ENCODE data around the gene CCDC15.
"Not testable (repeated sequence)": the region's sequence is repeated elsewhere in the genome, so short reads cannot be mapped to it uniquely, and the experiment has no call there.

CCDC15 gene

DNA sequence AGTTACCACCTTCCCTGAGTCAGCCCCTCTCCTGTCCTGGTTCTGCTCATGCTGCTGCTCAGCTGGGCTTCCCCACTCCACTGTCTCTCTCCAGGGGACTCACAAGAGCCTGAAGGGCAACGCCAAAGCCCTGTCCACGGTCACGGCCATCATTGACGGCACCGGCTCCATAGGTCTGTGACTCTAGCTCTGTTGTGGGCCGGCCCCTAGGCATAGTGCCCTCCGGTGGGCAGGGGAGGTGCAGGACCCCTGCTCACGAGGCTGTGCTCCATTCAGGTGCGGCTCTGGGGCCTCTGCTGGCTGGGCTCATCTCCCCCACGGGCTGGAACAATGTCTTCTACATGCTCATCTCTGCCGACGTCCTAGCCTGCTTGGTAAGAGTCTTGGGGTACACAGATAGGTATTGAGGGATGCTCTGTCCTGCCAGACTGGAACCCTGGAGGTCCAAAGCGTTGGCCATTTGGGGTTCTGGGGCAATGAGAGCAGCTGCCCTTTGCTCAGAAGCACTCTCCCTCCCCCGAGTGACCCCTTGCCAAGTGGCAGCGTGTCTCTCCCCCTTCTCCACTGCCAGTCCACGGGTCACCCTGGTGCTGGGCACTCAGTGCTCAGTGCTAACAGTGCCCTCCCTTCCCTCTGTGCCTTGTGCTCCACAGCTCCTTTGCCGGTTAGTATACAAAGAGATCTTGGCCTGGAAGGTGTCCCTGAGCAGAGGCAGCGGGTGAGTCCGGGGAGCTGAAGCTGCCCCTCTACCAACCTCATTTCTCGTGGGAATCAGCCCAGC, 131.5 kb downstream of the CCDC15 start:
- no peak for DNase-seq

DNA sequence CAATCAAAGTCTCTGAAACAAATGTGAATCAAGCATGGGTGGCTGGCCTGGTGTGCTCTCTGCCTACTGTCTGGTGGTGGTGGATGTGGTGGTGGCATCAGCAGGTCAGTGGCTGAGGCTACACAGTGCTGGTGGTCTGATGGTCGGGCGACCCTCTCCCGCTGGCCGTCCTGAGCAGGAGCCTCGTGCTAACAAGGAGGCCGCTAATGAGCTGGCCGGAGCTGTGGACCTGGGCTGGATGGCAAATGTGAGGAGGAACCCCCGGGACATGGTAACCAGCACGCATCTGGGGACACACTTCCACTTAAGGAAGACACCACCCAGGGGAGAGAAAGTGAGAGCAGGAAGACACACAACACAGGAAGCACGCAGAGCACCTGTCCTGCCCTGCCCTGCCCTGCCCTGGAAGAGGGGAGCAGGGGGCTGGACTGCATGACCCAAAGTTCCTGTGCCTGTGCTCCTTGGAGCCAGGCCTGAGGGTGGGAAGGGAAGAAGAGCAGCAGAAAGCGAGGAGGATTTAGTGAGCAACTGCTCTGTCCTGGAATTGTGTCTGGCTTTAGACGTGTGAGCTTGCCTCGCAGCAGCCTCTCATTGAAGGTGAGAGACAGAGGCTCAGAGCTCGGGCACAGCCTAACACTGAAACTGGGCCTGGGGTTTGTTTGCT, 132.8 kb downstream of the CCDC15 start:
- DNase-seq, result no peak

DNA sequence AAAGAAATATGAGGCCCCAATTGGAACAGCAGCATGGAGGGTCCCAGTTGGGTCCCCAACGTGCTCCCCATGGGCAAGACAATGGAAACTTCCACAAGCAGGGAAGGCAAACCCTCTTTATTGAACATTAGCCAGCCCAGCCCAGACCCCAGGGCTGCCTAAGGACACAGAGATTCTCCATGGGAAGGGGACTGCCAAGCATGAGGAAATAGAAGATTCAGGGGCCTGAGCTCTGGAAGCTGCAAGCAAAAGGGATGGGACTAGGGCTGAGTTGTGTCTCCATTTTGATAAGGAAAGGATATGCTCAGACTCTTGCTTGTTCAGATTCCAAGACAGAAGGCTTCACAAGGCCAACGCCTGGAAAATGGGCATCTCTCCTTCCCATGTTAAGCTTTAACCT, 134.1 kb downstream of the CCDC15 start:
- no peak for DNase-seq

DNA sequence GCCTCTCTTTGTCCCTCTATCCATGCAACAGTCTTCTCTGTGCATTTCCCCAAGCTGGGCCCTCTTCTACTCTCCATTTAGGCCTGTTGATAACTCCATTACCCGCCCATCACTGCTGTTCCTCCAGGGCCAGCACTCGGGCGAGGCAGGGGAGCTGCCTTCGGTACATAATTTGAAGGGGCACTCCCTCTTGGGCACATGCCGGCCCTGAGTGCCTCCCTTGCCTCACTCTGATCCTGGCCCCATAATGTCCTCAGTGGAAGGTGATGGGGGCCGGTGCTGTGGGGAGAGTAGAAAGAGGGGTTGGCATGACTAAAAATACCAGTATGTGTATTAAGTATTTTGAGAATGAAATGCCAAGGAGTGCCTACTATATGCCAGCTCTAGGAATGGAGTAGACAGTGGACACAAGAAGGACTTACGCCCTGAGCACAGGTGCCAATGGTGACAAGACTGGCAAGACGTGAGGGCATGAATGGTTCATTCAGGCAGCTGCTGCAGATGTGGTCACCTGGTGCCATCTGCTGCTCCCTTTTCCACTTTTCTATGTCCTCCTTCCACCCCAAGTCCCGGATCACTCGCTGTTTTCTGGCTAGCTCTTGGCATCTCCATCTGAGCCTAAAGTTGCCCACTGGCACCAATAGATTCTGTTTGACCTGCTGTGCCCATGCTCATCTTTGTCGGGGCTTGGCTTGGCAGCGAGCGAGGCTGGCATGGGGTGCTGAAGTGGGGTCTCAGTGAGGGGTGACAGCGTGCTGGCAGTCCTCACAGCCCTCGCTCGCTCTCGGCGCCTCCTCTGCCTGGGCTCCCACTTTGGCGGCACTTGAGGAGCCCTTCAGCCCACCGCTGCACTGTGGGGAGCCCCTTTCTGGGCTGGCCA, 134.8 kb downstream of the CCDC15 start:
- DNase-seq, result no peak

DNA sequence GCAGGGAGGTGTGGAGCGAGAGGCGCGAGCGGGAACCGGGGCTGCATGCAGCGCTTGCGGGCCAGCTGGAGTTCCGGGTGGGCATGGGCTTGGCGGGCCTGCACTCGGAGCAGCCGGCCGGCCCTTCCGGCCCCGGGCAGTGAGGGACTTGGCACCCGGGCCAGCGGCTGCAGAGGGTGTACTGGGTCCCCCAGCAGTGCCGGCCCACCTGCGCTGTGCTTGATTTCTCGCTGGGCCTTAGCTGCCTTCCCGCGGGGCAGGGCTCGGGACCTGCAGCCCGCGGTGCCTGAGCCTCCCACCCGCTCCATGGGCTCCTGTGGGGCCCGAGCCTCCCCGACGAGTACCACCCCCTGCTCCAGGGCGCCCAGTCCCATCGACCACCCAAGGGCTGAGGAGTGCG, 135.5 kb downstream of the CCDC15 start:
- not testable (repeated sequence) for DNase-seq

DNA sequence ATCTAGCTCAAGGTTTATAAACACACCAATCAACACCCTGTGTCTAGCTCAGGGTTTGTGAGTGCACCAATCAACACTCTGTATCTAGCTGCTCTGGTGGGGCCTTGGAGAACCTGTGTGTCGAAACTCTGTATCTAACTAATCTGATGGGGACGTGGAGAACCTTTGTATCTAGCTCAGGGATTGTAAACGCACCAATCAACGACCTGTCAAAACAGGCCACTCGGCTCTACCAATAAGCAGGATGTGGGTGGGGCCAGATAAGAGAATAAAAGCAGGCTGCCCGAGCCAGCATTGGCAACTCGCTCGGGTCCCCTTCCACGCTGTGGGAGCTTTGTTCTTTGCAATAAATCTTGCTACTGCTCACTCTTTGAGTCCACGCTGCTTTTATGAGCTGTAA, 136.1 kb downstream of the CCDC15 start:
- not testable (repeated sequence) for DNase-seq

DNA sequence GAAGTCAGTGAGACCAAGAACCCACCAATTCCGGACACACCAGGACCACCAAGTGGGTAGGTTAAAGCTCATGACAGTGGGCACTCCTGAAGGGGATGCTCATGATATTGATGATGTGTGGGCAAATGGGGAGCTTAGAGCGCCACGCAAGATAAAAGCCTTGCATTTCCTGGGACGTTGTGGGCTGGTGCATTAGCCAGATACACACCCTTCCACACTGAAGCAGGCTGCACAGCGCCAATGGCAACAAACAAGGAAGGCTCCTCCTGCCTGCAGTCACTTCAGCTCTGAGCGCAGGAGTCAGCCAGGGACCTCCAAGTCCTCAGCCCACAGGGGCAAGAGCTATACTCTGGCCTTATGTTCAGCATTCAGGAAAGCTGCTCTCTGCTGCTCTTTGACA, 136.8 kb downstream of the CCDC15 start:
- no peak for DNase-seq
